Cerebellar nuclear complex (tissue), 1 donor: ENCODE measurements around the gene NINJ2.

Experiments used
- DNase-seq, 2 experiments: peaks; one replicate each; lab custom pipeline; 2025; lab: John Stamatoyannopoulos, UW

Gene NINJ2

DNA sequence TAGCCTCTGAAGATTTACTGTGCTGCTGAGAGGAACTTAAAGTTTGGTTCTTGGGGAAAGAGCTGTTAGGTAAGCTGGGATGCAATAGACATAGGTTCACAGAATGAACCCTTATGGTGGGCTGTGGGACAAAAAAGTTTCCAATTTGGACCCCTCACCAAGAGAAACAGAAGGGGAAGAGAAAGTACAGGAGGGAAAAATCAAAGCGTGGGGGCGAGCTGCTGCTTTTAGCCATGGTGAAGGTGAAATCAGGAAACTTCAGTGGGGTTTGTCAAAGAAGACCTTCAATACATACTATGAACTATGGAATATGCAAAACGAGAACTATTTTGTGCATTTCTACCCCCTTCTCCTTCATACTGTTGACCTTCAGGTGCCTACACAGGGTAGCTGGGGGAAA, 10.6 kb upstream of the NINJ2 start:
- DNase-seq: no peak

DNA sequence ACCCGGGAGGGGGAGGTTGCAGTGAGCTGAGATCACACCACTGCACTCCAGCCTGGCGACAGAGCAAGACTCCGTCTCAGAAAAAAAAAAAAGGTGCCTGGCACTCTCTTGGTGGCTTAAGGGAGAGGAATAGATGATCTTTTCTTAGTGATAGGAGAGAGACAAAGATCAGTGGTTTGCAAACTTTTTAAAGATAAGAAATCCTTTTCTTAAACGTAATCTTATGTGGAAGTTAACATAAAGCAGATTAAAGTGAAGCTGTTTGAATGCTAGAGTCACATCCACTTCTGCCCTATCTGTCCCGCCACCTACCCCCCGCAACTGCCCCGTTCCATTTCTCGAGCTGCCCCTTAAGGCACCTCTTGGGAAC, 6.3 kb upstream of the NINJ2 start:
- no peak for DNase-seq

DNA sequence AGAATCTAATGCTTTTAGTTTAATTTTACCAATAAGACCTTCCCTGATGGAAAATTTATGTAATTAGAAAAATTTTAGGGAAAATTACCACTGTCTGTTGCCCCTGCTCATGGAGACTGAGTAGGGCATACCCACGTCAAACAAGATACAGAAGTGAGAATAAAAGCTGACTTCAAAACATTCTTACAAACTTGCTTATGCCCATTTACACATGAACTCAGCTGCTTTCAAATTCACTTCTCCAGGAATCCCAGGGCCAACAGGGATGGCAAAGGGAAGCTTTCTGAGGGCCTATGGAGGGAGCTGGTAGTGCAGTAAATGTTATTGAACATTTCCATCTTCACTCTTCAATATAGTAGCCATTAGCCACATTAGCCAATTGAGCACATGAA, 4.8 kb upstream of the NINJ2 start:
- no peak for DNase-seq

DNA sequence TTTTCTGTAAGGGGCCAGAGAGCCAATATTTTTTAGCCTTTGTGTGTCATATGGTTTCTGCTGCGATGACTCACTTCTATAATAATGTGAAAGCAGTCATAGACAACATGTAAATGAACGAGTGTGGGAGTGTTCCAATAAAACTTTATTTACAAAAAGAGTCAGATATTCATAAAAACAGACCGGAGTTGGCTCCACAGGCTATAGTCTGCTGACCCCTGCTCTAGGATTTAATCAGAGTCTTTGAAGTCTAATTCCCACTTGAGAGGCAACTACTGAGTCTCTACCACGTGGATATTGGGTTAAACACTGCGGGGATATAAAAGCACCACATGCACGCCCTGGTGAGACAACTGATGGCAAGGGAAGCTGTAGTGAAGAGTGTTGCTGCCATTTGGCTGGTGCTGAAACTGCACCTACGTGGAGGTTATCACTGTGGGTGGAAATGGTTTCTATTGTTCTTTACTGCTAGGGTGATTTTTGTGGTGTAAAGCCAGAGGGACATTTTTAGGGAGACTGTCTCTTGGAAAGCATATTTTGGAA, 3.6 kb upstream of the NINJ2 start:
- no peak for DNase-seq

DNA sequence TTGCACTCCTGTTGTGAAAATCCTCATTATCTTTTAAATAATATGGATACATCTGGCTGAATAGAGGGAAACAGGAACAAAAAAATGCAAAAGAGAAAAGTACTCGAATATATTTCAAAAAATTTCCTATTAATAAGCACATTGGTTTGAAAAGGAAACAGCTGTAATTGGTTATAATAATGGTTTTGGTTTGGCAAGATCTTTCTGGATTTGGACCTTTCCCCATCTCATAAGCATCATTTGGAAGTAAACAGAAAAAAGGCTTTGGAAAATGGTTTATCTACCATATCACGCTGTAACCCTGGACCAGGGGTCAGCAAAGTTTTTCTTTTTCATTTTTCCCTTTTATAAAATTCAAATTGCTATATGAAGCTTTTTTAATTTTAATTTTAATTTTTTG, 2.8 kb upstream of the NINJ2 start:
- no peak for DNase-seq

DNA sequence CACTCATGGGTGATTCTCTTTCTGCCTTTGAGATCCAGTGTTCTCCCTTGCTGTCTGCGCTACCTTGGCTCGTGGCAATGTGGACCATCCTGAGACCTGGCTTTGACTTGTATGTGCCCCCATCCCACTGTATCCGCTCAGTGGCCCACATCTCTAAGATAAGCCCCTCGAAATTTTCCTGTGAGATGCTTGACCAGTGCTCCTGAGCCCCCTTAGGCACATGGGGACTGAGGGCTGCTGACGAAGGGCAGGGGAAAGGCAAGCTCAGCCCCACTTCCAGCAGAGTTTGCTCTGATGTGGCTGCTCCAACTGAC, 1.5 kb upstream of the NINJ2 start:
- DNase-seq: no peak

DNA sequence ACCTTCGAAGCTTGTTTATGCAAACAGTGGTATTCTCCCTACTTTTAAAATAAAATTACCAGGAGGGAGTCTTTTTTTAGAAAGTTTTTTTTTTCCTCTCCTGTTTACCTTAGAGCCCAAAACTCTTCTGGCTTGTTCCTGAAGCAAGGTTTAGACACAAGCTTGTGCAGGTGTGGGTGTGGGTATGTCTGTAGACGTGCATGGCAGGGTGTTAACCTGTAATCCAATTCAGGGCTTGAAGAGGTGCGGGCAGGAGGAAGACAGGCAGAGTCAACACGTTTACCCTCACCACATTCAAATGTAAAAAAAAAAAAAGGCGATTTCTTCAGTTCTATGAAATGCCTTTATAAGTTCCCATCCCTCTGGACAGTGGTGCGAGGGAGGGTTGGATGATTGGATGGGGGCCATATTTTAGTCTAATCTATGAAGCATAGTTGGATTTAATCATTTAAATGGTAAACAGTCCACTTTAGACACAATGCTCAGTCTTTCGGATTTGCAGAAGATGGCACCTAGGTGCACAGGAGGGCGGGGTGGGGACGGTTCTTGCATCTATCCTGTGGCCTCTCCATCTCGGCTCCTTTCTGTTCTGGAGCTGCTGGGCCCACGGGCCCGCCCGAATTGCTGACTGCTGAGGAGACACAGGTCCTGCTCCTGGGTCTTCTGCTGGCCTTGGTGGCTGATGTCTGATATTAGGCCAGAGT, 982 bp upstream of the NINJ2 start:
- no peak for DNase-seq

DNA sequence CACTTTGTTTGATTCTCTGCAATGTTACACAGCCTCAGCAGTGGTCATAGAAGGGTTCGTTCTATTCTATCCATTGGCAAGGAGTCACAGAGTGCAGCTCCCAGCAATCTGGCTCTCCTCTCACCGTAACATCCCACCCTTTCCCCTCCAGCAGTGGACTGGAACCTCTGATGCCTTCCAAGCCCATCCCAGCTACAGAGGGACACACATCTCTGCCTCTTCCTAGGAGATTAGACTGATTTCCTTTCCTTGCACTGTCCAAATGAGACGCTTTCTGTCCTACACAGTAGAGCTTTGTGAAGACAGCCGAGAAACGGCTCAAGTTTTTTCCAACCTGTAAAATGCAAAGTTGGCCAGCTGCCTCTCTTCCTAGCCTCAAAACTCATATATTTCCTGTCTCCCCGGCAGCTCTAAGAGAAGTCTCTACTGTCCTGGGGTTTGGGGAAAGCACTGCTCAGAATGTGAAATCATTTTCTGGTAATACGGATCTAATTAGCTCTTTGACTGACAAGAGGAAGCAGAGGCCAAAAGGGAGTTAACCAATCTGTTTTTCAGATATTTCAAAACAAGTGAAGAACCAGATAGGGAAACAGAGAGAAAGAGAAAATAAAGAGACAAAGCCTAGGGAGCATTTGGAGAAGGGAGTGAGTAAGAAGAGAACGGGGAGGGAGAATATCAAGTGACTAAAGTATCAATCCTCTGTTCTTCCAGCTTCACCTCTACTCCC, 516 bp downstream of the NINJ2 start:
- DNase-seq: no peak

DNA sequence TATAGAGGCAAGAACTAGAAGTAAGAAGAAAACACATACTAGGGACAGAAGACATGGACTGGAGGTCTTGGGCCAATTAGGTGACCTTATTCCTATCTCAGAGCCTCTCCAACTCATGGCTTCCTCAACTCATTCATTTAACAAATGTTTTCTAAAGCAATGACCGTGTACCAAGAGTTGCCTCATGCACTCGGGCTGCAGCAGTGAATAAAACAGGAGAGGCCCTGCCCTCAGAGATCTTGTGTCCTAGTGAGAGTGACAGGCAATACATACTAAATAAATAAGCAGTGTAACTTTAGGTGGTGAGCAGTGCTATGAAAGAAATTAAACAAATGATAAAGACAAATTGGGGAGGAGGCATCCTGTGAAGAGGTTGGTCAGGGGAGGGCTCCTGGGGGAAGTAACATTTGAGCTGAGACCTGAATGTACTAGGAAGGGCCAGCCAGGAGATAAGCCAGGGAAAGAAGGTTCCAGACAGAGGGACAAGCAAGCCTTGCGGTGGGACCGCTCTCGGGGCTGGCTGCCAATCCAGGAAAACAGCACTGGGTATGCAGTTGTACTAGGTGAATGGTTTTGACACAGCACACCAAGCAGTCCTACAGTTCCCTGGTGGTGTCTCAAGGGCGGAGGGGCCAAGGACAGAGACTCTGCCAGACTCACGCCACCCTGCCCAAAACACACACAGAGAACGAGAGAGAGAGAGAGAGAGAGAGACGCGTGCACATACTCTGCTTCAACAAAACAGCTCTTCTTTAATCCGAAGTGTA, 1.3 kb downstream of the NINJ2 start:
- no peak for DNase-seq

DNA sequence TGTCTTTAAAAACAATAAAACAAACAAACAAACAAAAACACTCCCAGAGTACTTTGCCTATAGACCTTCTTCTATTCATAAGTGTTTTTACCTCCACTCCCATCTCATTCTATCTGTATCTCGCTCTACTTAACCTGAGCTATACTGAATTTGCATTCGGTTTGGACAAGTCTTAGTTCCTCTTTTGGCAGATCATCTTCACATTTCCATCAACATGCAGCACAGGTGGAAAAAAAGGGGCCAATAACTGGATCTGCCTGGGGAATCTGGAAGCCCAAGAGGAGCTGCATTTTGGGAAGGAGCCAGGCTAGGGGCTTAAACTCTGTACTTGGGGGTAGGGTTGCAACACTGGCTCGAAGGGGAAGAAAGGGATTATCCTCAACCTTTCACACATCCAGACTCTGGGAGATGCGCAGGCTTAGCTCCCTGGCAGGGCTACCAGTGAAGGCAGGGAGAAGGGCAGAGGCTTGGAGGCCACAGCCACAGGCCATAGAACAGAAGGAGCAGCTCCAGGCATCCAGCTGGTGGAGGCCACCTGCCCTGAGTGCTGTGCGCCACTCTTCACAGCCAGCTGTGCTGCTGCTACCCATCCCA, 4.1 kb downstream of the NINJ2 start:
- DNase-seq: no peak

DNA sequence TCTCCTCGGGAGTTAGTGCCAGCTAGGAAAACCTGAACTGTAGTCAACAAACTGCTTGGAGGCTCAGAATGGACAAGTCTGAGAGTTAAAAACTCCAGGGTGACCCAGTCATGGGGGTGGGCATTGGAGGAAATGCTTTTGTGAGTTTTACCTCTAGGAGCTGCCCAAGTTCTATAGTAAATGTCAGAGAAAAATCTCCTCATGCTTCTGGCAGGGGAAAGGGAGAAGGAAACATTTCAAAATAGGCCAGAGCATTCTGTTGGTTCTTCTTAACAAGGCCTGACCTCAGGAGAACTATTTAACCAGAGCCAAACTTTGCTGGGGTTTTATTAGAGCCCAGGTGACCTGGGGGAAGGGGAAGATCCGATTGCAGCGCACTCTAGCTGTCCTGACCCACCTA, 12.3 kb downstream of the NINJ2 start:
- no peak for DNase-seq

DNA sequence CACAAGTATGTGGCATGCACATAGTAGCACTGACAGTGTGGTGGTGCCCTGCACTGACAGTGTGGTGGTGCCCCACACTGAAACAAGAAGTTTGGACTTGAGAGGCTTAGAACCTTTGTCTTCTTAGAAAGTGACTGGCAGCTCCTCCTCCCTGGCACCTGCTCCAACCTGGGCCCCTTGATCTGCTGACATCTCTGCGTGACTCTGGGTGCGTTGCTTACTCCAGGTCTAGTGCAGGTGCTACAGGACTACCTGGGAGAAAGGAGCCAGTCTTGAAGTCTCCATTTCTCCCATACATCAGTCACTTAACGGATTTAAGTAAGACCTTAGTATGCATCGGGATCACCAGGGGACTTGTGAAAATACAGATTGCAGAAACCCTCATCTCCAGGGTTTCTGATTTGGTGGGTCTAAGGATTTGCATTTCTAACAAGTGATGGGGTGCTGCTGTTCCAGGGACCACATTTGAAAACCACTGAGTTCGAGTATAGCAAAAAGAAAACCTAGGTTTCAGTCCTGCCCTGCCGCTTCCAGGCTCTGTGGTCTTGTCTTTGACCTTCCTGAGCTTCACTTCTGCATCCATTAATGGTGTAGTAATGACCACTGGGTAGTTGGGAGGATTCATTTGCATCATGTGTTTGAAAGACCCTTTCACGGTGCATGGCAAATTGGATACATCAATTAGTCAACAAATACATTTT, 15.7 kb downstream of the NINJ2 start:
- no peak for DNase-seq

DNA sequence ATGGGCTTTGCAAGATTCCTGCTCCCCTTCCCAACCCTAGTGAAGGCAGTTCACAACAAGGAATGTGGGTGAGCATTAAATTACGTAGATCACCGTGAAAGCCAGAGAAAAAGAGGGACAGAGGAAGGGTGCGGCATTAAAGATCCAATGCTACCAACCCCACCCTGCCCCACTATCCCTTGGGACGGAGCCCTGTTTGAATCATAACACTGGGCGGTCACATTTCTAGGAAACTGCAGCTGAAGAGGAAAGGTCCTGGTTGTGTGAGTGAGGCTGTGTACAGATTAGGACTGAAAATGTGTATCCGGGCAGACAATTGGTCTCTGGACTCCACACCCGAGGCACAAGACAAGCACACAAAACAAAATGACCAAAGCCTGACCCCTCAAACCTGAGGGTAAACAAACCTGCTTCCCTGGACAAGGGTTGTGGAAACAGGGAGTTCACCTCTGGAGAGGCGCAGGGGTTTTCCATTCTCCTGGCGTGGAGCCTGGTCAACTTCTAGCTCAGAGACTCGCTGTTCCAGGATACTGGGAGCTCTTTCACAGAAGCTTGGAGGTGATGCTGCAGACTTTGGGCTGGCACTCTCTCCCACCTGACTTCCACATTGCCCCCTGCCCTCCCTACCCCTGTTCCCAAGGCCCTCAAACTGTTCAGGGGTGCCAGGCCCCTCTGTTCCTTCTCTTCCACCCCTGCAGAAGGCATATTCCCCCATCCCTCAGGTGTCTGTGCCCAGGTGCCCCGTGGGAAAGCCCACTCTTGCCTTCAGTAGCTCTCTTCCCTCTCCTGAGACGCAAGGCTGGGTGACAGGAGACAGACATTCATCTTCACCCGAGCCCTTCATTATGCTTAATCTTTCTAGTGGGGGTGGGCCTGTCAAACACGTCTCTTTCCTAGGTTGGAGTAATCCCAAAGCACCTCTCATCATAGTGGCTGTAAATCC, 16.5 kb downstream of the NINJ2 start:
- DNase-seq: no peak

DNA sequence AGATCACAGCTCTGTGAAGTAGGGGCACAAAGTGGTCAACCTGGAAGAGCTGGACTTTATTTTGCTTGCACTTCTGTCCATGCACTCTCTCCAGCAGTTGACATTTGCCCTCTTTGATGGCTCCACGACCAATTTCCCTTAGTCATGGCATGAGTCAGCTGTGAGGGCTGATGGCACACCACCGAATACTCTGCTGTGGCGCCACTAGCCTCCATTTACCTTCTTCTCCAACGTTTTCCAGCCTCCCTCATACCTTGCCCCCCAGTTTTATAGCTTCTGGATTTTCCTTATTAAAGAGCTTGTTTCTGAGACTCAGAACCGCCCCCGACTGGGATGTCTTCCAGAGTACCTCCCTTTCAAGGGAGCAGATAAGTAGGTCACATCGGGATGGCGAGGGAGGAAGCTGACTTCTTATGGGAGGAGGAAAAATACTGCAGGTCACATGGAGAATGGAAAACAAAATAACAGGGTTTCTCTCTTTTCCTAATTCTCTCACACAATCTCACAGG, 17.6 kb downstream of the NINJ2 start:
- peak; percentile 78 to 79 for DNase-seq

DNA sequence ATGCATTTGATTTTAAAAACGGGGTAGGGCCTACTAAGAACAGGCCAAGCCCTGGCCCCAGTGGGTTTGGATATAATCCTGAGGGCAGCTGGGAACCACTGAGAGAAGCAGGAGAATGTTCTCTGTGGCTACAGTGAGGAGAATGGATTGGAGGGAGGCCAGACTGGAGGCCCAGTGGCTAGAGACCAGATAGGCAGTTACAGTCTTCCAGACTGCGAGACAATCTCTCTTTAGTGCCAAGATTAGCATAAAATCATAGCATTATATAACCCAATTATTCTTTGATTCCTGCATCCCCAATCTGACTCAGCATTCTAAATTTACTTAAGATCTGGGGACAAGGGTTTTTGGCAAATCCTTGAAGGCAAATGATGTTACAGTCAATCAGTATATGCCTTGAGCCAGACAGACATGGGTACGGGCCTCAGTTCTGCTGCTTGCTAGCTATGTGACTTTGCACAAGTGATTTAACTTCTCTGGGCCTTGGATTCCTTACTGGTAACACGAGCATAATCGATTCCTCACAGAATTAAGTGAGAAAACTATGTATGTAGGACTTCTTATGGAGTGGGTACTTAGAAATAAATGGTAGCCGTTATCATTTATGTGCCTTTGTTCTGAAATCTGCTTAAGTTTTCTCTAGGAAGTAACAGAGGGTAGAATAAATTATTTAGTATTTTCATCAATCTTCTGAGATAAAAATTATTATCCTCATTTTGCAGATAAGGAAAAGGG, 18.3 kb downstream of the NINJ2 start:
- peak in 1 of 2 experiments; percentile 22 for DNase-seq

DNA sequence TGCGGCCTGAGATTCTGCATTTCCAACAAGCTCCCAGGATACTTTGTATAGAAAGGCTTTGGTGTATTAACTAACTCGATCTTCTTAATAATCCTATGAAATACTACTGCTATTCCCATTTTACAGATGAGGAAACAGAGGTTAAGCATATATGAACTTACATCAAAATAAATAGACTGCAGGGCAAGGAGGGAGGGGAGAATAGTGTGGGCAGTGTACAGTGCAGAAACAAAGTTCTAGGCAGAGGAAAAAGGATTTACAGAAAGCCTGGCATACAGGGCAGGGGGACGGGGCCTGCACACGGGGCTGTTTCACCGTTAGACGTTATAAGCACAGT, 19.0 kb downstream of the NINJ2 start:
- DNase-seq: no peak

DNA sequence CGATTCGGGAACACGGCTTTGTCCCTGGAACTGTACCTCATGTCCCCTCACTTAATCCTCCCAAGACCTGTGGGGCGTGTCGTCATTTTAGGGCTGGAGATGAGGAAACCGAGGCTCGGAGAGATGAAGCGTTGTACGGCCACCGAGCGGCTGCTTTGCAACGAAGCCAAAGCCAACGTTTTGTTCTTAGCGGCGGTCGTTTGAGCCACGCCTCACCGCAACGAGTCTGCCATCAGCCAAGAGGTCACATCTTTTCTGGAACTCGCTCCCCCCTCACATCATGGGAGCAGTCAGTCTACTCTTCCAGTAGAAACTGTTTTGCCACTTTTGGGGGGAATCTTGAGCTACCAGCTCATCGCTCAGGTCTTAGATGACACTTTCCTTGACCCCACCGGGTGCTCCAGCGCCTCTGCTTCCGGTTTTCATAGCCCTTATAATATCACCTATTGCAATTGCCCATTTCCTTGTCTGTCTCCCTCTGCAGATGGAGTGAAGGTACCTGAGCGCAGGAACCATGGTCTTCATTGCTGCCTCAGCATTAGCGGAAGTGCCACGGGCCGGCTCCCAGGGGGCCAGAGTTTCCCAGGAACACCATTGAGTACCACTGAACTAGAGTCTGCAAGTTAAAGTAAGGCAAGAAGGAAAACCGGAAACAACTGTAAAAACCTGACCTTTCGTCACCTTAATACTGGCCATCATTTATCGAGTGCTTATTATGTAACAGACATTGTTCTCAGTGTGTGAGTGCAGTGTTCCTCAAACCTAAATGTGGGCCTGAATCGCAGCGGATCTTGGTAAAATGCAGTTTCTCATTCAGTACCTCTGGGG, 19.6 kb downstream of the NINJ2 start:
- no peak for DNase-seq

DNA sequence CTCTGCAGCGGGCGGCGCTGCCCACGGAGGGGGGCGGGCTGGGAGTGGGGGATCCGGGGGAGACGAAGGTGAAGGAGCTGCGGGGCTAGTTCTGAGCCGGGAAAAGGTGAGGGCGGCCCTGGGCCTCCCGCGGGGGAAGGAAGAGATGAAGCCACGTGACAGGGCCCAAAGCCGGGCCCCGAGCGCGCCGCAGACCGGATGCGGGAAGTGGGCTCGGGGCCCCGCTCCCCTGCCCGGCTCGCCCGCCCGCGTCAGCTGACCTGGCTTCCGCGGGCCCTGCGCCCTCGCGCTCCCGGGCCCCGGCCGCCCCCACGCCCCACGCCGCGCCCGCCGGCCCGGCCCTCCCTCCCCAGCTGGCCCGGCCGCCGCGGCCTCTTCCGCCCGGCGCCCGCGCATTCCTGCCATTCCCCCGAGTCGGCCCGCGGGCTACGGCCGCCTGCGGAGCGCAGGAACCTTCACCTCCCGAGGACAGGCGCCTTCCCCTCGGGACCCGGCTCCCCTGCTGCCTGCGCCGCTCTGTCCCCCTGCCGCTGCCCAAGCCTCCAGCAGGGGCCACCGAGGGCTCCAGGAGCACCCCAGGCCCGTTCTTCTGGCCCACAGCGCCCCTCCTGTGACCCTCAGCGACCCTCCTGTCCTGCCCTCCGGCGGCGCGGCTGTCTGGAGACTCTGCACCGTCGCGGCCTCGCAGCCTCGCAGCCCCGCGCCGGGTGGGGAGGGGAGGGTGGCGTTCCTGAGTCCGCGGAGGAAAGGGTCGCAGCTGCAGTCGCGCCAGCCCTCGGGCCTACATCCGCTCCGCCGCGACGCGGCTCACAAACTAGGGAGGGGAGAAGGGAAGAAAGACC, 20.4 kb downstream of the NINJ2 start:
- peak in 1 of 2 experiments; percentile 6 for DNase-seq
